NCI-H748 (cell line): ENCODE results near the gene LLGL1.

Experiments used
- DNase-seq: peaks from one replicate; lab custom pipeline; 2025; ENCODE audit not compliant: unreplicated experiment; lab: John Stamatoyannopoulos, UW

LLGL1 gene

DNA sequence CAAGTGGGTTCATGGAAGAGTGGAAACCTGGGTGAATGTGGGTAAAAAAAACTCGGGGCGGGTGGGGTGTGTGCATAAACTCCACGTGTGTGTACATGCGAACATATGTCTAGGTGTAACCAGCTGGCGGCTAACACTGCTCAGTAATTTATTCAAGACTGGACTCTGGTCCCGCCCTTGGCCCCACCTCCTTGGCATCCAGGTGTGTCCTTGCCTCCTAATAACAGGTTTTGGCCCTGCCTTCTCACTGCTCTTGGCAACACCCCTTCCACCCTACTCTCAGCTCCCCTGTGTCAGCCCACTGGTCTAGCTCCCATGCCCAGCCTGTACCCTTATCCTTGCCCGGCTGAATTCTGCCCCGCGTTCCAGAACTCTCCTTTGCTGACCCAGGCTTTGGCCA lies 24.8 kb downstream of the LLGL1 start:
- peak; percentile 69 for DNase-seq

DNA sequence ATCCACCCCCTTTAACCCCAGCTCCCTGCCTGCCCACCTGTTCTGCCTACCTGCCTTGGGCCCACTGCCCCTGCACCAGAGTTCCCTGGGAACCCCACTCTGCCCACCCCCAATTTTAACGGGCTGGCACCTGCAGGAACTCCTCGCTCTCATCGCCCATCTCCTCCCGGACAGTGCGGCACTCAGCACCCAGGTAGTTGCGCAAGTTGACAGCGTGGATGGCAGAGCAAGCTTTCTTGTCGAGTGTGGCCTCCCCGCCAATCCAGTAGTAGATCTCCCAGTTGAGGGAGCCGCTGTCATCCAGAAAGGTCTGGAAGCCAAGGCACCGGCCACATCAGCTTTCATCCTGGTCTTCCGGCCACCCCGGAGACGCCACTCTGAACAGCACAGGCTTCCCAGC lies 25.3 kb downstream of the LLGL1 start:
- no peak for DNase-seq

DNA sequence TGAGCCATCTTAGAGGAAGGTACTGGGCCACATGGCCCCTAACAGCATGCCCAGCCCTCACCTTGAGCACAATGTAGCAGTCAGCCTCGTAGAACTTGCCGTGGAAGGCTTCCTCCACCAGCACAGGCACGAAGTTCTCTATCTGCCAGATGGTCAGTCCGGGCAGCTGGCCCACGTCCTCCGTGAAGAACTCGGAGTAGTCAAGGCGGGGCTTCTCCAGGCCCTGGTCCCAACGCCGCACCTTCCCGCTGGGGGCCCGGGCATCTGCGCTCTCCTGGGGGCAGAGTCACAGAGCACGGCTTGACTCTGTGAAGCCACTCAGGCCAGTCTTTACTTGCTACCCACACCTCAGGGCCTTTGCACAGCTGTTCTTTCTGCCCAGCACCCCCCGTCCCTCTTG lies 25.8 kb downstream of the LLGL1 start:
- no peak for DNase-seq

DNA sequence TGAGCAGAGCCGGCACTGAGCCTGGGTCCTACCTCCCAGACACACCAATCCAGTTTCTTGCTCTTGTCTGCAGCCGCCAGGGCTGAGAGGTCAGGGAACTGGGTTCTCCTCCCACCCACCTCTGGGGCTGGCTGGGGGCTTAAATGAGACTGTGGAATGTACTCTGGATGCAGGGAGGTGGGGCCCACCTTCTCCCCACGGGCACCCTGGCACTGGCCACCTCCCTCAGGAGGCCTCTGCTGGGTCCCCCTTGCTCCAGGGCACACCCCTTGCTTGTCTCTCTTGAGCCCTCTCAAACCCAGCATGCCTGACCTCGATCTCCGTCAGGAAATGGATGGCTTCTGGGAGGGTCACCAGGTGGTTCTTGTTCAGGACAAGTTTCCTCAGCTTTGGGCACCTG lies 26.7 kb downstream of the LLGL1 start:
- no peak for DNase-seq

DNA sequence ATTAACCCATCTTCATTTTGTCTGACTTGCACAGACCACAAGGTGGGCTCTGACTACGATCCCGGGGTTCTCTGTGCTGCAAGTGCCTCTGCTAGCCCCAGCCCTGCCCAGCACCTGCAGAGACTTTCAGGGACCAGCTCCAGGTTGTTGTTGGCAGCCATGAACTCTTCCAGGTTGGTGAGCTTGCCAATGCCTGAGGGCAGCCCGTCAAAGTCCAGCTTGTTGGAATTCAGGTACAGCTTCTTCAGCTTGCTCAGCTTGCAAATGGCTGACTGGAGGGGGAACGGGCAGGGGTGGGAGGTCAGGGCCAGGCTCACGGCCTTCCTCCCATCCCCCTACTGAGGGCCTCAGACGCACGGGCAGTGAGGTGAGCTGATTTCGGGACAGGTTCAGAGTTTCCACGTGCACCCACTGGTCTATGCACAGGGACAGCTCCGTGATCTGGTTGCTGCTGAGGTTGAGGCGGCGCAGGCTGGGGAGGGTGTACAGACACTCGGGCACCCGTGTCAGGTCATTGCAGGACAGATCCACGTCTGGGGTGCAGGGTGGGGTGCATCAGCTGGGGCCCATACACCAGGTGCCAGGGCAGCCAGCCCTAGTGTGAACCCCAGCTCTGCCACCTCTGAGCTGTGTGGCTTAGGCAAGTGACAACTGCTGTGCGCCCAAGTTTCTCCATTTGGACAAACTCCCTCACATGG lies 27.9 kb downstream of the LLGL1 start:
- DNase-seq: no peak

DNA sequence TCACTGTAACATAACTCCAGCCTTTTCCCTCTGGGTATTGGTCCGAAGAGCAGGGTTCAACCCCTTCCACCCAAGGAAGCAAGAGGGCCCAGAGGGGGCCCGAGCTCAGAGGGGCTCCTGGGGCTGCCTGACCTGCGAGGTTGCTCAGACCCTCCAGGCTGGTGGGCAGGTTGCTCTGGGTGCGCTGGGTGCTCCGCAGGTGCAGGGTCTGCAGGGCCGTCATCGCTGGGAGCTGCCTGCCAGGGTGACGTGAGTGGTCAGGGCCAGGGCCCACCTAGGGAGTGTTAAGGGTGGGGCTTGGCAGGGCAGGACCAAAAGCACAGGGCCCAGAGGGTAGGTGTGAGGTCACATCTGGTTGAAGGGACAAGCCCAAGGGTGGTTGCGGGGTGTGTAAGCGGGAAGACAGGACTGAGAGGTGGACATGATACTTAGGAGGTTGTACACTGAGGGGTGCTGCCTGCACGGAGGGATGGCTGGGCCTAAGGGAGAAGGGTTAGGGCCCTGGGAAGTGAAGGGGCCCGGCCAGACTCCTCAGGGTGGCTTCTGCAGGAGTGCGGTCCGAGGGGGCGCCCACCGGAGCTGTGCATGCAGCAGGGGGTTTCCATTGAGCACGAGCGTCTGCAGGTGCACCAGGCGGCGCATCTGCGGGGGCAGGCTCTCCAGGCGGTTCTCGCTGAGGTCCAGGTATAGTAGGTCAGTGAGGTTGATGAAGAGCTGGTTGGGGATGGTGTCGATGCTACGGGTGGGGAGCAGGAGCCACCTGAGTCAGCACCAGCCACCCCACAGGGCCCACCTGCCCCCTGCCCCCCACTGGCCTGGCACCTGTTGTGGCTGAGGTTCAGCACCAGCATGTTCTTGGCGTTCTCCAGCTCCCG lies 28.7 kb downstream of the LLGL1 start:
- no peak for DNase-seq

DNA sequence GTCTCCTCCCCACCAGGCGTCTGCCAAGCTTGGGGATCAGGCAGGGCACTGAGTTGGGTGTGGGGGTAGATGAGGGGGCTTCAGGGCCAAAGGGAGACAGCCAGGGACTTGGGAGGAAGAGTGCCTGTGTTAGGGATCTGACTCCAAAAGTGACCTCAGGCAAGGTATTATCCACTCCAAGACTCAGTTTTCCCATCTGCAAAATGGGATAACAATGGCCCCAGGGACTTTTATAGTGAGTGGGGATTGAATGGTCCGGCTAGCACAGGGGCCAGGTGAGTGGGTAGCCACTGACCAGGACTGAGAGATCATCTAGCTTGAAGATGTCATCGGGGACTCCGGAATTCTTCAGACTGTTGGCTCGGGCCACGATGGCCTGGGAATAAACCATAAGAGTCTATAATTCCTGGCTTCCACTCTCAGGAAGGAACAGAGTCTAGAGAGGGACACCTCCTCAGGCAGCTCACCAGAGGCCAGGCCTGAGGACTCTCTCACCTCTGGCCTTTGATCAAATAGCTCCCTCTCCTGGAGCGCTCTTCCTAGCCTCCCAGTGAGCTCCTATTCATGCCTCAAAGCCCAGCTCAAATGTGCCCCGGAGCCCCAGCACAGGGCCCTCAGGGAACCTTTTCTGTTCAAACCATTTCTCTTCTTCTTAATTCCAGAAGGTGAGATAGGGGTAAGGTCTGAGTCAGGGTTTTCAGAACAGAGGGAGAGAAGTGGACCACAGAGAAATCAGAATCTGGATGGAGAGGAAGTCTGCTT lies 29.6 kb downstream of the LLGL1 start:
- no peak for DNase-seq

DNA sequence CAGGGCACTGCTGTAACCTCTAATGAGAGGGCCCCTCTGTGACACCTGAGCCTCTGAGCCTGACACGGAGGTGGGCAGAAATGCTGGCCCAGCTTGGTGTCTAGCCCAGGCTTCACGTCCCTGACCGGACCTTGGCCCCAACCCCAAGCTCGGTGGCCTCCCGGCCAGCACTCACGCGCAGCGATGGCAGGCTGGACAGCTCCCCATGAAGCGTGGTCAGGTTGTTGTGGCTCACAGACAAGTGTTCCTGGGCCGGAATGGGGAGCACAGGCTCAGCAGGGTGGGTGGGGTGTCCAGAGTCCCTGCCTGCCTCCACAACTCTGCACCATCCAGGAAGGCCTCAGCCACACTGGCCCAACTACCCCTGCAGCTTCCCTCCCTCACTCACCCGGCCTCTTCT lies 30.9 kb downstream of the LLGL1 start:
- no peak for DNase-seq

DNA sequence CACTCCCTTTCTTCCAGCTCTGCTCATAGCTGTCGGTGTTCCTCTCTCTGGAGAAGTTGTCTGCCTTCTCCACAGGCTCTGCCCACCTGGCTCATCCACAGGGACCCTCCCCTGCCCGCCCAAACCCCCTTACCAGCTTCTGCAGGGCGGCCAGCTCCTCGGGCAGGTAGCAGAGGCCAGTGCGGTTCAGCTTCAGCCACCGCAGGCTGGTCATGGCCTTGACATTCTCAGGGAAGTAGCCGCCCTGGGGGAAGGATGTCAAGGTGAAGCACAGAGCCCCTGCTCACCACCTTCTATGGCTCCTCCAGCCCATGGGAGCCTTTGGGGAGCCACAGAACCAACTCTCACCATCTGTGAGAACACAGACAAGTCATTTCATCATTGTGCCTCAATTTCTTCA lies 31.3 kb downstream of the LLGL1 start:
- no peak for DNase-seq

DNA sequence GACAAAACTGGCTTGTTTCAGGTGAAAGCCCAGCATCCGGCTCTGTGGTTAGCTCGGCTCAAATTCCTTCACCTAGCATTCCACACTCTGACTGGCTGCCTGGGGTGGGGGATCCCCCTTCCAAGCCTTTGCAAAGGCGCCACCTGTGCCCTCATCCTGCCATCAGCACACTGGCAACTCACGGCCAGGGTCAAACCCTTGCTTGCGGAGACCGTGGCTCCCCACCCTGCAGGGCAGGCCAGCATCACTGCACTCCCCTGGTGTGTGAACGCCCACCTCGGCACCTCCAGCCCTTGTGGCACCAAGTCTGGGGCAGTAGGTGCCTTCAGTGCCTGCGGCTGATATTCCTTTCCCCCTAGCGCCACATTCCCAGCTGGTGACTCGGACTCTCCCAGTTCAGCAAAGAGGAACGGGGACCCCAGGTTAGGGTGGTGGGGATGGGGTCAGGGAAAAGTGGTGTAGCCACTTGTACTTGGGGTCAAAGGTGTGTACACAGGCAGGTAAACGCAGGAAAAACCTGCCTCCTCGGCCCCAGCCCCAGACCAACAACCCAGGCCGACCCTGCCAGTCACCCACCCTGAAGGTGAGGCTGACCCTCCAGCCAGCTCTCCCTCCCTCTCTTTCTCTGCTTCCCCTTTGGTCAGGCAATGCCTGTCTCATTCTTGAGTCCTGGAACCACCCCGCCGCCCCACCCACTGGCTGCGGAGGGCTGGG lies 32.0 kb downstream of the LLGL1 start:
- no peak for DNase-seq

DNA sequence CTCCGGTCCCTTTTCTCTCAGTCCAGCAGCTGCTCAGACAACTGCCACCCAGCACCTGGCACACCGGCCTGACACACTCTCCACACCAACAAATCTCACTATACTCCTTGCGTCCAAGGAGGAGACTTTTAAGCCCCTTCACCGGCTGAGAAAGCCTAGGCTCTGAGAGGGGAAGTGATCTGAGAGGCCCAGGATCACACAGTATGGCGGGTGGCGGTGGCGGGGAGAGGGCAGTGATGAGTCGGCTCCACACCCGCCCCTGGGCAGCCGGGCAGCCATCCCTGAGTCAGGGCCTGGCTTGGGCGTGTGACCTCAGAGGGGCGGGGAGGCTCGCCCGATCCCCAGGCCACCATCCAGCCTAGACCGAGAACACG lies 32.5 kb downstream of the LLGL1 start:
- peak; percentile 78 for DNase-seq

DNA sequence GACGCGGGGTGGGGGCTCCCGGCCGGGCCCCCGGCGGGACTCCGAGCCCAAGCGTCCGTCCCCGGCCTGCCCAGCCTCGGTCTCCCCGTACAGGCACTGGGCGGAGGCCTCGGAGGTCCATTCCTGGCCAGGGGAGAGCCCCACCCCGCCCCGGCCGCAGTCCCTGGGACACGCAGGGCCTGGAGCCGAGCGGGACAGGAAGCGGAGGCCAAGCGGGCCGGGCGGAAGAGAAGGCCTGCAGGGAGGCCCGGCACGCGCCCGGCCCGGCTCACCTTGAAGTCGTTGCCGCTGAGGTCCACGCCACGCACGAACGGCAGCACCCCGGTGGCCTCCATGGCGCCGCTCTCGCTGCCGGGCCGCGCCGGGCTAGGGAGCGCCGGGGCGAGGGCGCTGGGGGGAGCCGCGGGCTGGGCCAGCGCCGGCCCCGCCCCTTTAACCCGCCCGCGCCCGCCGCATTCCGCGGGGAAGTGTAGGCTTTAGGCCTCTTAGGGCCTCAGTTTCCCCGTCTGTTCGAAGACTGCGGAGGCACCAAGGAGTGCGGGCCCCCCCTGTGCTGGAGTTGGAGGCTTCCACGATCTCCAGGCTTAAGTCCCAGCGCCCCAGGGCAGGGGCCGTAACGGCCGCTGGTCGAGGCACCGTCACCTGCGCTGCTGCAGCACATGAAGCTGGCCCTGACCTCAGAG lies 33.1 kb downstream of the LLGL1 start, which contains the start of gene FLII:
TSS of gene FLII (minus strand) at position 383 of the 683 bp plus-strand sequence. CDS start at position 335, 48 bp downstream.
- peak; percentile 67 for DNase-seq

DNA sequence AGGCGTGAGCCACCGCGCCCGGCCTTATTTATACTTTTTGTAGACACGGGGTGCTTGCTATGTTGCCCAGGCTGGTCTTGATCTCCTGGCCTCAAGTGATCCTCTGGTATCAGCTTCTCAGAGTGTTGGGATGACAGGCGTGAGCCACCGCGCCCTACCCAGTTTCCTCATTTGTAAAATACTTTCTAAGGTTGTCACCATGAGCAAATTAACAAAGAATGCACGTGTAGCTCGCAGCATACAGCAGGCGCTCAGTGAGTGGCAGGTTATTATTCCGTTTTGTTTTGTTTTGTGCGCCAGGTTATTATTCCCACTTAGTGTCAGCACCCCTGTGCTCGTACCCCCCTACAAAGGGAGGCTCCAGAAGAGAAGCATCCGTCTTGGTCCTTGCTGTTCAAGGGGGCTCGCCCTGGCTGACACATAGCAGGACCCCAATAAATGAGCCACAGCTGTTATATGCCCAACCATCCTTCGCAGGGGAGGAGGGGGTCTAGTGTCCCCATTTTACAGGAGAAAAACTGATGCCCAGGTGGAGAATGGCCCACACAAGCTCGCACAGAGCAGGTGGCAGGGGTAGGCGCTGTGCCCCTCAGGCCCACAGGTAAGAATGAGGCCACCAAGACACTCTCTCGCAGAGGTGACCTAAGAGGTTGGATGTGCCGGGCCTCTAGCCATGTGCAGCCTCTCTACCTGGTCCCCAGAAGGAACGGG lies 34.3 kb downstream of the LLGL1 start:
- DNase-seq: no peak

DNA sequence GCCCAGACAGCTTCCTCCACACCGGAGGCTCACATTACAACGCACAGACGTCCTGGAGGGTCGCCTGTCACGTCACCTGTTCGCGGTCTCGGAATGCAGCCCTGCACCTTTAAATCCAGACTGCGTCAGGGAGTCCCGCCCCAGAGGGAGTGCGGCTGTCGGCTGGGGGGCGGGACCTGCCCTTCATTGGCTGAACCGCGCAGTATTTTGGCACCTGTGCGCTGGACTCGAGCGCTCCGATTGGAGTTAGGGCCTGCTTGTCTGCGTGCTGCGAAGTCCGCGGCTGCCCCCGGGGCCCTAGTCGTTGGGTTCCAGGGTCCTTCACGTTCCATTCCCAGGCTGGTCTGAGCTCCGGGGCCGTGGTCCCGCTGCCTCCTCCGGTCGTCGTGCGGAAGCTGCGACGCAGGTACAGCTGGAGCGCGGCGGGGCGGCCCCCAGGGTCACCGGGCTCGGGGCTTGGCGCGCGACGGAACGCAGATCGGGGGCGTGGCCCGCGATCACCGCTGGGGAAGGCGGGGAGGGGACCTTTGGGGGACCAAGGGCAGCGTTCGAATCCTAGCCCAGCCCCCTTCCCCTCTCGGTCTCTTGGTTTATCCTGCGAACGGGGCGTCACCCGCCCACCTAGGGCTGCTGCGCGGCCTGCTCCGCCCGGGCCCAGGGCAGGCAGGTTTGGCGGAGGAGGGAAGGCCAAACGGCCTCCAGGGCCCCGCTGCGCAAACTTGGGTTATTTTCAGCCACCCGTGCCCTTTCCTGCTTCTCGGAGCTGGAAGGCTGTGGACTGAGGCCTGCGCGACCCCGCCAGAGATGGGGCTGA lies 35.1 kb downstream of the LLGL1 start, which contains the start of gene MIEF2:
TSS of gene MIEF2 (plus strand) at position 331 of the 814 bp plus-strand sequence. CDS start 2,059 bp downstream, outside the sequence.
- DNase-seq: peak; percentile 99

DNA sequence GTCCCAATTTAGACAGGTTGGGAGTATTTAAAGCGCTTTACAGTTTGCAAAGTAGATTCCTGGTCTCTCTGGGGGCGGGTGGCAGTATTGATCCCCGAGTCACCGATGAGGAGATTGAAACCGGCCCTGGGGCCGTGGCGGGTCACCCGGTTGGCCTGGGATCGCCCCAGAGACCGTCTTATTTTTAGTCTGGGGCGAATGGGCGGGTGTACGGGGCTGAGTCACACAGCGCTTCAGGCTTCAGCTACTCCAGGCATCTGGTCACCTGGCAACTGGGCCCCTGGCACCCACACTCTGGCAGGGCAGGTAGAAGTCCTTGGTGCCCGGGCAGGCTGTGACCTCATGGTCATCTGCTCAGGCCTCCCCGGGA lies 35.7 kb downstream of the LLGL1 start:
- DNase-seq: peak; percentile 31

DNA sequence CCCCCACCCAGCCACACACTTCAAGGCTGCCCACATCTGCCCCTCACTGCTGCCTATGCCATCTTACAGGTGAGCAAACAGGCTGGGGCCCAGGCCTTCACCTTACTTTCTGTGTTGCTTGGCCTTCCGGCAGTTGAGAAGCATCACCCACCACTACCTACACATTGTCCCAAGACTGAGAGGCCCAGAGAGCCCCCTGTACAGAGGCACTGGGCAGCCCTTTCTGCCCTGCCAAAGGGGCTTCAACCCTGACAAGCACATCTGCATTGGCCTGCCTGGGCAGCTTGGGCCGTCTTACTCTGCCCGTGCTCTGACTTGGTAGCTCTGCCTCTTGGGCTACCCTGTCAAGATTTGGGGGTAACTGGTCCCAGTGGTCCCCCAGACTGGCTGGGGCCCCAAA lies 36.2 kb downstream of the LLGL1 start:
- no peak for DNase-seq

DNA sequence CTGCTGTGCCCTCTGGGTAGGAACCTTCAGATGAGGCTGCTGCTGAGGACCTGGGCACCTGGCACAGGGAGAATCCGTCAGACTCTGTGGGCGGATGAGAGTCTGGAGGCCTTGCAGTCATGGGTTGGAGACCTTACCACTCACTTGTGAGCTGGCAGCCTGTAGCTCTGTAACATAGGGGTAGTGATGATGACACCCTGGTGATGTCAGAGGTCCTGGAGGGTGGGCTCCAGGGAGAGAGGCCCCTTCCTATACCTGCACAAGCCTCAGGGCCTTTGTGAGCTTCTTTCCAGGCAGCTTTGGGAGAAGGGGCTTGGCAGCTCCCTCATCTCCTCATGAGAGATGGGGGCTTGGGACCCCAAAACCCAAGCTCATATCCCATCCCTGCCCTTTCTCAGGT lies 36.7 kb downstream of the LLGL1 start:
- DNase-seq: no peak

DNA sequence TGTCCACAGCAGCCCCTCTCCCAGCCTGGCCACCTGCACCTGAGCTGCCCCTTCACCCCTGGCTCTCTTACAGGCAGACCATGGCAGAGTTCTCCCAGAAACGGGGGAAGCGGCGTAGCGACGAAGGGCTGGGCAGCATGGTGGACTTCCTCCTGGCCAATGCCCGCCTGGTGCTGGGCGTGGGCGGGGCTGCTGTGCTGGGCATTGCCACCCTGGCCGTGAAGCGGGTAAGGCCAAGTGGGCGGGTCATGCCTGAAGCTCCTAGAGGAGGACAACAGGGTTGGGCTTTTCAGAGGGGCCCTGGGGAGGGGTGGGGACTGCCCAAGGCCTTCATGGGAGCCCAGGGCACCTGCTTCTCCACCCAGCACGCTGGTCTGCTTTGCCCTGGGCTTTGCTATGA lies 37.2 kb downstream of the LLGL1 start:
- DNase-seq: no peak
